Lower leg skin (tissue), 4 donors: ENCODE results near the gene MARVELD1. TPM values are rescaled to one million over a fixed set of nuclear protein-coding genes. Genes with fewer than 3 reads are reported as not detected.
A peak's percentile ranks its signal among the peaks of the same experiment; 100 is the strongest.

Source experiments
- DNase-seq, 2 donors: peaks; one replicate each; pipeline ENCODE4 v3.0.0-alpha.2; 2019; ENCODE audit warnings: low spot score in 2 of 2
- H3K4me3 ChIP-seq: fragments of 200-600 bp; sonication (generic); 2 replicates; pipeline ENCODE4 v1.5.1; 2017; ENCODE audit warnings: mild to moderate bottlenecking, low read depth; ENCODE audit not compliant: poor library complexity, severe bottlenecking
- CTCF ChIP-seq, 3 donors: fragments of 450-650 bp; IDR thresholded peaks; one replicate each; pipeline ENCODE4 v1.5.1; 2016; ENCODE audit warnings: antibody characterized with exemption in 3 of 3, mild to moderate bottlenecking in 3 of 3, moderate library complexity in 2 of 3
- POLR2A ChIP-seq, 2 donors: fragments of 450-650 bp; IDR thresholded peaks; one replicate each; pipeline ENCODE4 v1.6.1; 2016 to 2017; ENCODE audit warnings: antibody characterized with exemption in 2 of 2, mild to moderate bottlenecking in 1 of 2, moderate library complexity in 1 of 2
- WGBS, 2 donors: methylation state at CpG; one replicate each; pipeline ENCODE4 v1.1.5; 2018; 5-methylcytosine and 5-hydroxymethylcytosine counted together
- intact Hi-C: fragments of 100-400 bp; cut with DNase I; formaldehyde crosslinking; loops from one replicate; pipeline ENCODE4 v1.15.0; 2023; ENCODE audit warnings: low total_unique reads
- total RNA-seq, 4 donors: library from RNA; depleted of rRNA; stranded (reverse); fragments of >200 nt; gene quantifications; one replicate each; pipeline ENCODE4 v1.1.0, GENCODE V29; 2016

MARVELD1 gene
- total RNA-seq, 4 donors from 2014 or later: 22.5 to 50.2 (median 30.3) TPM

- TF ChIP-seq POLR2A (IDR thresholded peaks at IDR 0.05): no peak
- no peak for TF ChIP-seq CTCF (IDR thresholded peaks at IDR 0.05)
- 97 to 98% methylated on average over 5 of the region's 5 CpGs for WGBS, 2 donors
- no peak overlapping the region for H3K4me3 ChIP-seq
- intact Hi-C loops: loop anchor here (2.0 kb wide), 1 partner anchor 16 kb away; the partner anchor contains the start of gene MARVELD1
- DNase-seq: no peak
Observed at GRCh38 chr10:97729014-97729413, 15.5 kb downstream of the MARVELD1 start.

GRCh38 chr10:97731346-97732051 lies 18.0 kb downstream of the MARVELD1 start:
- TF ChIP-seq POLR2A (IDR thresholded peaks at IDR 0.05) (no peak), CTCF (IDR thresholded peaks at IDR 0.05) (peak in 1 of 3 donors; percentile 39)
- peak in 1 of 2 donors; percentile 70 for DNase-seq
- WGBS, 2 donors: 58 to 63% methylated on average over 9 of the region's 9 CpGs
- intact Hi-C loops: no loop called here
- H3K4me3 ChIP-seq: no peak overlapping the region

- TF ChIP-seq CTCF (IDR thresholded peaks at IDR 0.05) (no peak), POLR2A (IDR thresholded peaks at IDR 0.05) (no peak)
- 75 to 81% methylated on average over 4 of the region's 4 CpGs for WGBS, 2 donors
- intact Hi-C loops: no loop called here
- no peak for DNase-seq
- no peak overlapping the region for H3K4me3 ChIP-seq
Observed at GRCh38 chr10:97732052-97732359, 18.5 kb downstream of the MARVELD1 start.

- intact Hi-C loops: no loop called here
- no peak for TF ChIP-seq CTCF (IDR thresholded peaks at IDR 0.05)
- TF ChIP-seq POLR2A (IDR thresholded peaks at IDR 0.05): no peak
- WGBS, 2 donors: 91% methylated on average over 5 of the region's 5 CpGs
- H3K4me3 ChIP-seq: no peak overlapping the region
- DNase-seq: no peak
Observed at GRCh38 chr10:97733256-97733655, 19.7 kb downstream of the MARVELD1 start.

GRCh38 chr10:97734021-97734420 lies 20.5 kb downstream of the MARVELD1 start:
- intact Hi-C loops: no loop called here
- TF ChIP-seq CTCF (IDR thresholded peaks at IDR 0.05) (no peak), POLR2A (IDR thresholded peaks at IDR 0.05) (no peak)
- no peak for DNase-seq
- H3K4me3 ChIP-seq: no peak overlapping the region
- WGBS, 2 donors: 71 to 85% methylated on average over 6 of the region's 6 CpGs

GRCh38 chr10:97736403-97736901 lies 22.9 kb downstream of the MARVELD1 start:
- no peak for TF ChIP-seq CTCF (IDR thresholded peaks at IDR 0.05)
- no peak for TF ChIP-seq POLR2A (IDR thresholded peaks at IDR 0.05)
- 65 to 66% methylated on average over 13 of the region's 13 CpGs for WGBS, 2 donors
- intact Hi-C loops: no loop called here
- H3K4me3 ChIP-seq: peak overlapping the region; percentile 91
- no peak for DNase-seq
